Spleen (tissue), 11 donors: Measurements from ENCODE around the gene HOXB4. TPM values are rescaled to one million over a fixed set of nuclear protein-coding genes. Genes with fewer than 3 reads are reported as not detected.

ENCODE experiments used
- DNase-seq: peaks from one replicate; pipeline ENCODE4 v3.0.0-alpha.2; 2020
- H3K27ac ChIP-seq, 8 donors: fragments of 200-600 bp; sonication (generic) in 7 of 8; 1 replicate in 4 of 8; 2 replicates in 4 of 8; pipeline versions ENCODE4 v1.5.0 to v1.8.0; 2016 to 2021; ENCODE audit warnings: inconsistent platforms in 4 of 8, mild to moderate bottlenecking in 4 of 8, moderate library complexity in 1 of 8
- H3K27me3 ChIP-seq, 7 donors: fragments of 200-600 bp; sonication (generic) in 6 of 7; replicated peaks in 1 of 7; 1 replicate in 4 of 7; 2 replicates in 3 of 7; pipeline versions ENCODE4 v1.5.0 to v1.8.0; 2016 to 2021; ENCODE audit warnings: inconsistent platforms in 3 of 7, mild to moderate bottlenecking in 1 of 7
- H3K36me3 ChIP-seq, 6 donors: fragments of 200-600 bp; sonication (generic) in 5 of 6; 1 replicate in 4 of 6; 2 replicates in 2 of 6; pipeline versions ENCODE4 v1.5.0 to v1.8.0; 2016 to 2021; ENCODE audit warnings: inconsistent platforms in 2 of 6
- H3K4me1 ChIP-seq, 6 donors: fragments of 200-600 bp; sonication (generic) in 5 of 6; 1 replicate in 3 of 6; 2 replicates in 3 of 6; pipeline versions ENCODE4 v1.5.0 to v1.8.0; 2016 to 2021; ENCODE audit warnings: inconsistent platforms in 3 of 6
- H3K4me3 ChIP-seq, 8 donors: fragments of 200-600 bp; sonication (generic) in 7 of 8; 1 replicate in 4 of 8; 2 replicates in 4 of 8; pipeline versions ENCODE4 v1.5.0 to v1.8.0; 2016 to 2021; ENCODE audit warnings: inconsistent platforms in 4 of 8, mild to moderate bottlenecking in 4 of 8, moderate library complexity in 2 of 8
- H3K9me3 ChIP-seq, 8 donors: fragments of 200-600 bp; sonication (generic) in 7 of 8; 1 replicate in 4 of 8; 2 replicates in 4 of 8; pipeline versions ENCODE4 v1.5.0 to v1.8.0; 2016 to 2021; ENCODE audit warnings: inconsistent platforms in 4 of 8
- CTCF ChIP-seq, 11 experiments: fragments of 200-600 bp in 7 of 11; fragments of 450-650 bp in 4 of 11; sonication (generic) in 4 of 11; IDR thresholded peaks in 8 of 11; conservative IDR thresholded peaks in 3 of 11; 1 replicate in 7 of 11; 2 replicates in 4 of 11; pipeline versions ENCODE4 v1.4.0 to v1.8.0; 2016 to 2021; ENCODE audit warnings: antibody characterized with exemption in 11 of 11, inconsistent platforms in 4 of 11, mild to moderate bottlenecking in 1 of 11
- POLR2A ChIP-seq, 3 donors: fragments of 450-650 bp; IDR thresholded peaks; one replicate each; pipeline ENCODE4 v1.5.1; 2017; ENCODE audit warnings: antibody characterized with exemption in 3 of 3, mild to moderate bottlenecking in 1 of 3
- POLR2AphosphoS5 ChIP-seq, 3 donors: sonication (generic); formaldehyde crosslinking; IDR thresholded peaks; one replicate each; pipeline ENCODE4 v1.5.1; 2017; ENCODE audit warnings: antibody characterized with exemption in 3 of 3
- WGBS, 5 donors: extraction: QIAGEN DNeasy Blood & Tissue Kit in 3 of 5; methylation state at CpG; one replicate each; pipeline versions ENCODE4 v1.1.5 to v1.1.7; 2013 to 2018; 5-methylcytosine and 5-hydroxymethylcytosine counted together
- intact Hi-C: fragments of 100-400 bp; cut with DNase I; formaldehyde crosslinking; loops from one replicate; pipeline ENCODE4 v1.15.0; 2023; ENCODE audit warnings: low total_unique reads
- polyA plus RNA-seq, 3 donors: library from polyadenylated mRNA; stranded (reverse); fragments of 200-250 nt; gene quantifications; one replicate each; pipeline ENCODE4 v1.2.1, GENCODE V29; 2013
- total RNA-seq, 7 donors: library from RNA; depleted of rRNA in 3 of 7; stranded (reverse); fragments of >200 nt in 3 of 7; fragmentation: NEBNext Ultra II Directional in 4 of 7; extraction: Animal tissue kit (Norgen Biotek cat#: 25700) in 4 of 7; gene quantifications; one replicate each; pipeline versions ENCODE4 v1.1.0 to v1.2.1, GENCODE V29; 2016 to 2021
- donor health status: healthy with polysubstance abuse.
- donor health status: DM: no; HTN: no; CAD: no; lungs with moderate emphysema.
- donor health status: DM: no; HTN: no; CAD: no.
- donor health status: Bipolar disorder and iron deficiency.
- donor health status: healthy.
- donor health status: DM: no; HTN: no; CAD: no.
- donor health status: DM: yes; HTN: yes; CAD: no.

HOXB4 gene
- total and polyA plus RNA-seq, 10 donors: 1.9 to 6.4 (median 2.7) TPM

GRCh38 chr17:48619826-48620449 lies 41.8 kb upstream of the HOXB4 start:
- Histone ChIP-seq H3K27ac (no peak overlapping the region), H3K4me1 (peaks cover 9 to 29% (median 20%) of the 10 kb centered on the region in 6 donors), H3K27me3 (peaks cover 23 to 100% (median 98%) of the 10 kb centered on the region in 7 donors), H3K4me3 (no peak overlapping the region), H3K9me3 (no peaks in the 10 kb centered on the region), H3K36me3 (no peaks in the 10 kb centered on the region)
- no peak for DNase-seq
- TF ChIP-seq POLR2A (IDR thresholded peaks at IDR 0.05) (no peak), POLR2AphosphoS5 (IDR thresholded peaks at IDR 0.05) (no peak), CTCF (IDR thresholded peaks at IDR 0.05 in 8 of 11, conservative IDR thresholded peaks at IDR 0.05 in 3 of 11) (no peak)
- 58 to 82% (median 69%) methylated on average over 29 to 32 of the region's 32 CpGs for WGBS, 5 donors
- intact Hi-C loops: loop anchor here (10.0 kb wide), 1 partner anchor 465 kb away; no protein-coding TSS in a partner anchor

- H3K4me1 ChIP-seq: peaks cover 14 to 38% (median 29%) of the 10 kb centered on the region in 6 donors
- 3 to 6% (median 5%) methylated on average over 25 of the region's 25 CpGs for WGBS, 5 donors
- no peaks in the 10 kb centered on the region for H3K36me3 ChIP-seq
- no peak overlapping the region for H3K27ac ChIP-seq
- peak; percentile 96 for DNase-seq
- TF ChIP-seq POLR2A (IDR thresholded peaks at IDR 0.05) (no peak), POLR2AphosphoS5 (IDR thresholded peaks at IDR 0.05) (peak; percentile 47 to 64 (median 63)), CTCF (IDR thresholded peaks at IDR 0.05 in 8 of 11, conservative IDR thresholded peaks at IDR 0.05 in 3 of 11) (peak; percentile 92 to 99 (median 96))
- H3K27me3 ChIP-seq: peaks cover 26 to 100% (median 98%) of the 10 kb centered on the region in 7 donors
- no peak overlapping the region for H3K4me3 ChIP-seq
- no peaks in the 10 kb centered on the region for H3K9me3 ChIP-seq
- intact Hi-C loops: loop anchor here (10.0 kb wide), 1 partner anchor 464 kb away; no protein-coding TSS in a partner anchor
Observed at GRCh38 chr17:48618256-48618896, 40.2 kb upstream of the HOXB4 start.

- Histone ChIP-seq H3K4me1 (peaks cover 14 to 45% (median 35%) of the 10 kb centered on the region in 6 donors), H3K27me3 (peaks cover 26 to 100% (median 98%) of the 10 kb centered on the region in 7 donors), H3K4me3 (no peak overlapping the region), H3K36me3 (no peaks in the 10 kb centered on the region), H3K27ac (no peak overlapping the region), H3K9me3 (no peaks in the 10 kb centered on the region)
- no peak for TF ChIP-seq POLR2A (IDR thresholded peaks at IDR 0.05)
- TF ChIP-seq CTCF (IDR thresholded peaks at IDR 0.05 in 8 of 11, conservative IDR thresholded peaks at IDR 0.05 in 3 of 11): no peak
- no peak for TF ChIP-seq POLR2AphosphoS5 (IDR thresholded peaks at IDR 0.05)
- 7 to 17% (median 11%) methylated on average over 41 to 43 of the region's 43 CpGs for WGBS, 5 donors
- DNase-seq: no peak
- intact Hi-C loops: loop anchor here (10.0 kb wide), 1 partner anchor 463 kb away; no protein-coding TSS in a partner anchor
Observed at GRCh38 chr17:48617471-48618255, 39.5 kb upstream of the HOXB4 start.
